ENCODE results near the gene KCNIP4. TPM values are rescaled to one million over a fixed set of nuclear protein-coding genes. Genes with fewer than 3 reads are reported as not detected.

The KCNIP4 gene
- total and polyA plus RNA-seq, 12 donors, result 0.44 to 4.1 (median 1.6) TPM

DNA sequence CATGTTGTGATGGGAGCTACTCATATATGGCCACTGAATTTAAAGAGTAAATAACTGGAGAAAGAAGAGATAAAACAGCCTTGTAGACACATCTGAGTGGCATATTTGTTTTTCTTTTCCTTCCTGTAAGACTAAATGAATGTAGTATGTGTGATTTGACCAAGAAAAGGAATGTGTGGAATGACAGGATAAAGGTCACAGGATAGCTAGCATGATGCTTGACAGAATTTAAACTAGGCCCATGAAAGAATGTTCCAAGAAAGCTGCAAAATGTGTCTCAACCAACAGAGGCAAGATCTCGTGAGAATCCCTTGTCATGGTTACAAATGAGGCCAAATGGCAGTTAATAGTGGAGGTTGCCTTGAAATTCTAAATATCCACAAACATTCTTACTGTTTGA lies 137.0 kb downstream of the KCNIP4 start:
- no peaks in the 10 kb centered on the region for H3K4me1 ChIP-seq (replicated peaks in 1 of 2)
- no peaks in the 10 kb centered on the region for H3K9me3 ChIP-seq (replicated peaks in 1 of 3)
- H3K36me3 ChIP-seq (replicated peaks in 1 of 2), result no peaks in the 10 kb centered on the region
- H3K4me3 ChIP-seq, result no peak overlapping the region
- intact Hi-C loops (cut with DNase I), result no loop called here
- no peak overlapping the region for H3K27ac ChIP-seq
- no peak for TF ChIP-seq POLR2A (IDR thresholded peaks at IDR 0.05)
- TF ChIP-seq, protein P1, sequence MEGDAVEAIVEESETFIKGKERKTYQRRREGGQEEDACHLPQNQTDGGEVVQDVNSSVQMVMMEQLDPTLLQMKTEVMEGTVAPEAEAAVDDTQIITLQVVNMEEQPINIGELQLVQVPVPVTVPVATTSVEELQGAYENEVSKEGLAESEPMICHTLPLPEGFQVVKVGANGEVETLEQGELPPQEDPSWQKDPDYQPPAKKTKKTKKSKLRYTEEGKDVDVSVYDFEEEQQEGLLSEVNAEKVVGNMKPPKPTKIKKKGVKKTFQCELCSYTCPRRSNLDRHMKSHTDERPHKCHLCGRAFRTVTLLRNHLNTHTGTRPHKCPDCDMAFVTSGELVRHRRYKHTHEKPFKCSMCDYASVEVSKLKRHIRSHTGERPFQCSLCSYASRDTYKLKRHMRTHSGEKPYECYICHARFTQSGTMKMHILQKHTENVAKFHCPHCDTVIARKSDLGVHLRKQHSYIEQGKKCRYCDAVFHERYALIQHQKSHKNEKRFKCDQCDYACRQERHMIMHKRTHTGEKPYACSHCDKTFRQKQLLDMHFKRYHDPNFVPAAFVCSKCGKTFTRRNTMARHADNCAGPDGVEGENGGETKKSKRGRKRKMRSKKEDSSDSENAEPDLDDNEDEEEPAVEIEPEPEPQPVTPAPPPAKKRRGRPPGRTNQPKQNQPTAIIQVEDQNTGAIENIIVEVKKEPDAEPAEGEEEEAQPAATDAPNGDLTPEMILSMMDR (IDR thresholded peaks at IDR 0.05), result no peak
- 44 to 55% (median 51%) methylated on average over 1 of the region's 1 CpG for WGBS, 4 donors
- no peak for DNase-seq
- no peaks in the 10 kb centered on the region for H3K27me3 ChIP-seq

DNA sequence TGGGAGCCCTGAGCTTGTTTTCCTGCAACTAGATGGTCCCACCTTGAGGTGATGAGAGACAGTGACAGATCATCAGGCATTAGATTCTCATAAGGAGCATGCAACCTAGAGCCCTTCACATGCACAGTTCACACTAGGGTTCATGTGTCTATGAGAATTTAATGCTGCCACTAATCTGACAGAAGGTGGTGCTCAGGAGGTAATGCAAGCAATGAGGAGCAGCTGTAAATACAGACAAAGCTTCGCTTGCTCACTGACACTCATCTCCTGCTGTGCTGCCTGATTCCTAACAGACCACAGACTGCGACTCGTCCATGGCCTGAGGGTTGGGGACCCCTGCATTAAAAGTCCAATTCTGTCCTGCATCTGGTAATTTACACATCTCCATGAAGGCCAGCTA lies 141.6 kb downstream of the KCNIP4 start:
- DNase-seq, result no peak
- intact Hi-C loops (cut with DNase I), result loop anchor here in 1 of 2 donors (10.0 kb wide), 1 partner anchor 878 kb away; no protein-coding TSS in a partner anchor
- H3K4me1 ChIP-seq (replicated peaks in 1 of 2), result no peaks in the 10 kb centered on the region
- no peak overlapping the region for H3K27ac ChIP-seq
- WGBS, 4 donors, result 82 to 100% (median 85%) methylated on average over 3 of the region's 3 CpGs; no CpG with 5 or more reads in 1 of the 4 donors
- H3K36me3 ChIP-seq (replicated peaks in 1 of 2), result no peaks in the 10 kb centered on the region
- TF ChIP-seq POLR2A (IDR thresholded peaks at IDR 0.05), result no peak
- TF ChIP-seq, protein P1 (IDR thresholded peaks at IDR 0.05), result no peak
- no peak overlapping the region for H3K4me3 ChIP-seq
- no peaks in the 10 kb centered on the region for H3K9me3 ChIP-seq (replicated peaks in 1 of 3)
- H3K27me3 ChIP-seq, result no peaks in the 10 kb centered on the region

GRCh38 chr4:21802406-21802805 lies 146.2 kb downstream of the KCNIP4 start:
- WGBS, 4 donors, result 13 to 31% (median 22%) methylated on average over 1 of the region's 1 CpG
- no peak for DNase-seq
- Histone ChIP-seq H3K4me1 (replicated peaks in 1 of 2) (no peaks in the 10 kb centered on the region), H3K27me3 (no peaks in the 10 kb centered on the region), H3K4me3 (no peak overlapping the region), H3K36me3 (replicated peaks in 1 of 2) (no peaks in the 10 kb centered on the region), H3K9me3 (replicated peaks in 1 of 3) (no peaks in the 10 kb centered on the region), H3K27ac (no peak overlapping the region)
- intact Hi-C loops (cut with DNase I), result loop anchor here in 1 of 2 donors (10.0 kb wide), 1 partner anchor 882 kb away; no protein-coding TSS in a partner anchor
- TF ChIP-seq POLR2A (IDR thresholded peaks at IDR 0.05), result no peak
- TF ChIP-seq, protein P1 (IDR thresholded peaks at IDR 0.05), result no peak

DNA sequence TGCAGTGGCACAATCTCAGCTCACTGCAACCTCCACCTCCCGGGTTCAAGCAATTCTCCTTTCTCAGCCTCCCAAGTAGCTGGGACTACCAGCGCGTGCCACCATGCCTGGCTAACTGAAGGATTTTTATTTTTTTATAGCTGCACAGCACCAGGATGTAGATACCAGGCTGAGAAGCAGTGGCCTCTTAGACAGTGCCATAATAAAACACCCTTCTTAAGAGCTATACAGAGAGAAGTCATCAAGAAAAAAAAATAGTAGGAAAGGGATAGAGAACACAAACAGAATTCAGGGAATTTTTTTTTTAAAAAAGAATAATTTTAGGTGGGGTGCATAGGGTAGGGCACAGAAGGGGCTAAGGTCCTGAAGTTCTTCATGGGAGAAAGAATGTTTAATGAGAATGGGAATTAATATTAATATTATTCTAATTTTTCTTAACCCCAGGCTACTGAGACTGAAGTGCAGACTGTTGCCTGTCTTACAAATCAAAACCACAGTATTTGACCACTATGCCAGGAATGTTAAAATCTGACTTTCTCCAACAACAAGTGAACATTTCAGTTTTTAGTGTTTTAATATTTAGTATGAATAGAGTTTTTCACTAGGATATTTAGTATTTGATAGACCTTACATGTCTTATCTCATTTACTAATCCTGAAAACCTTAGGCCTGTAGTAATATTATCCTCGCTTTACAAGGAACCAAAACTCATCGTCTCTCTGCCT lies 146.7 kb downstream of the KCNIP4 start:
- no peaks in the 10 kb centered on the region for H3K9me3 ChIP-seq (replicated peaks in 1 of 3)
- H3K4me1 ChIP-seq (replicated peaks in 1 of 2), result no peaks in the 10 kb centered on the region
- TF ChIP-seq, protein P1 (IDR thresholded peaks at IDR 0.05), result no peak
- TF ChIP-seq POLR2A (IDR thresholded peaks at IDR 0.05), result no peak
- H3K27me3 ChIP-seq, result no peaks in the 10 kb centered on the region
- DNase-seq, result no peak
- WGBS, 4 donors, result 88 to 94% (median 91%) methylated on average over 5 of the region's 5 CpGs
- no peak overlapping the region for H3K27ac ChIP-seq
- intact Hi-C loops (cut with DNase I), result loop anchor here in 1 of 2 donors (10.0 kb wide), 1 partner anchor 883 kb away; no protein-coding TSS in a partner anchor
- H3K4me3 ChIP-seq, result no peak overlapping the region
- H3K36me3 ChIP-seq (replicated peaks in 1 of 2), result no peaks in the 10 kb centered on the region
